ENCODE results near the gene SRGAP1. TPM values are rescaled to one million over a fixed set of nuclear protein-coding genes. Genes with fewer than 3 reads are reported as not detected.

The SRGAP1 gene
- total and polyA plus RNA-seq, 2 donors = 0.82 to 1.3 TPM

GRCh38 chr12:64056741-64057140 lies 212.2 kb downstream of the SRGAP1 start:
- 95% methylated on average over 1 of the region's 1 CpG for WGBS
- no peak for DNase-seq (ENCODE audit: low read depth in 6 of 9, low spot score in 9 of 9)
- H3K4me3 ChIP-seq (ENCODE audit: low read length in 2 of 2) = no peak overlapping the region

GRCh38 chr12:64057706-64058105 lies 213.2 kb downstream of the SRGAP1 start:
- 93% methylated on average over 3 of the region's 3 CpGs for WGBS

More at GRCh38 chr12:64056741-64057140, 212.2 kb downstream of the SRGAP1 start:
- H3K27ac ChIP-seq (ENCODE audit: low read depth in 1 of 2, low read length in 1 of 2) = no peak overlapping the region
- H3K4me1 ChIP-seq (ENCODE audit: control insufficient read depth in 2 of 2, insufficient read depth in 2 of 2, low read length in 2 of 2) = no peaks in the 10 kb centered on the region
- no peaks in the 10 kb centered on the region for H3K36me3 ChIP-seq (ENCODE audit: control insufficient read depth in 2 of 2, insufficient read depth in 2 of 2, low read length in 1 of 2)
- no peaks in the 10 kb centered on the region for H3K9me3 ChIP-seq (ENCODE audit: control insufficient read depth in 2 of 2, insufficient read depth in 1 of 2, low read length in 1 of 2)
- no peaks in the 10 kb centered on the region for H3K27me3 ChIP-seq (ENCODE audit: control insufficient read depth in 2 of 2, insufficient read depth in 1 of 2, low read length in 1 of 2)

GRCh38 chr12:64058541-64059265 lies 214.2 kb downstream of the SRGAP1 start:
- Histone ChIP-seq H3K36me3 (ENCODE audit: control insufficient read depth in 2 of 2, insufficient read depth in 2 of 2, low read length in 1 of 2) (no peaks in the 10 kb centered on the region), H3K27me3 (ENCODE audit: control insufficient read depth in 2 of 2, insufficient read depth in 1 of 2, low read length in 1 of 2) (no peaks in the 10 kb centered on the region), H3K9me3 (ENCODE audit: control insufficient read depth in 2 of 2, insufficient read depth in 1 of 2, low read length in 1 of 2) (no peaks in the 10 kb centered on the region), H3K27ac (ENCODE audit: low read depth in 1 of 2, low read length in 1 of 2) (no peak overlapping the region), H3K4me3 (ENCODE audit: low read length in 2 of 2) (no peak overlapping the region), H3K4me1 (ENCODE audit: control insufficient read depth in 2 of 2, insufficient read depth in 2 of 2, low read length in 2 of 2) (no peaks in the 10 kb centered on the region)
- no peak for DNase-seq (ENCODE audit: low read depth in 6 of 9, low spot score in 9 of 9)
- 84% methylated on average over 3 of the region's 3 CpGs for WGBS

More at GRCh38 chr12:64057706-64058105, 213.2 kb downstream of the SRGAP1 start:
- no peaks in the 10 kb centered on the region for H3K4me1 ChIP-seq (ENCODE audit: control insufficient read depth in 2 of 2, insufficient read depth in 2 of 2, low read length in 2 of 2)
- DNase-seq (ENCODE audit: low read depth in 6 of 9, low spot score in 9 of 9) = no peak
- no peaks in the 10 kb centered on the region for H3K36me3 ChIP-seq (ENCODE audit: control insufficient read depth in 2 of 2, insufficient read depth in 2 of 2, low read length in 1 of 2)
- no peak overlapping the region for H3K27ac ChIP-seq (ENCODE audit: low read depth in 1 of 2, low read length in 1 of 2)
- no peak overlapping the region for H3K4me3 ChIP-seq (ENCODE audit: low read length in 2 of 2)
- no peaks in the 10 kb centered on the region for H3K9me3 ChIP-seq (ENCODE audit: control insufficient read depth in 2 of 2, insufficient read depth in 1 of 2, low read length in 1 of 2)
- no peaks in the 10 kb centered on the region for H3K27me3 ChIP-seq (ENCODE audit: control insufficient read depth in 2 of 2, insufficient read depth in 1 of 2, low read length in 1 of 2)

GRCh38 chr12:64059685-64060084 lies 215.2 kb downstream of the SRGAP1 start:
- no peaks in the 10 kb centered on the region for H3K36me3 ChIP-seq (ENCODE audit: control insufficient read depth in 2 of 2, insufficient read depth in 2 of 2, low read length in 1 of 2)
- no peaks in the 10 kb centered on the region for H3K4me1 ChIP-seq (ENCODE audit: control insufficient read depth in 2 of 2, insufficient read depth in 2 of 2, low read length in 2 of 2)
- no peak overlapping the region for H3K4me3 ChIP-seq (ENCODE audit: low read length in 2 of 2)
- no peaks in the 10 kb centered on the region for H3K27me3 ChIP-seq (ENCODE audit: control insufficient read depth in 2 of 2, insufficient read depth in 1 of 2, low read length in 1 of 2)
- no peaks in the 10 kb centered on the region for H3K9me3 ChIP-seq (ENCODE audit: control insufficient read depth in 2 of 2, insufficient read depth in 1 of 2, low read length in 1 of 2)
- no peak overlapping the region for H3K27ac ChIP-seq (ENCODE audit: low read depth in 1 of 2, low read length in 1 of 2)
- no peak for DNase-seq (ENCODE audit: low read depth in 6 of 9, low spot score in 9 of 9)
- 100% methylated on average over 1 of the region's 1 CpG for WGBS

- no peaks in the 10 kb centered on the region for H3K36me3 ChIP-seq (ENCODE audit: control insufficient read depth in 2 of 2, insufficient read depth in 2 of 2, low read length in 1 of 2)
- H3K4me3 ChIP-seq (ENCODE audit: low read length in 2 of 2) = no peak overlapping the region
- H3K4me1 ChIP-seq (ENCODE audit: control insufficient read depth in 2 of 2, insufficient read depth in 2 of 2, low read length in 2 of 2) = no peaks in the 10 kb centered on the region
- WGBS = 95% methylated on average over 2 of the region's 2 CpGs
- H3K9me3 ChIP-seq (ENCODE audit: control insufficient read depth in 2 of 2, insufficient read depth in 1 of 2, low read length in 1 of 2) = no peaks in the 10 kb centered on the region
- H3K27ac ChIP-seq (ENCODE audit: low read depth in 1 of 2, low read length in 1 of 2) = no peak overlapping the region
- no peak for DNase-seq (ENCODE audit: low read depth in 6 of 9, low spot score in 9 of 9)
- no peaks in the 10 kb centered on the region for H3K27me3 ChIP-seq (ENCODE audit: control insufficient read depth in 2 of 2, insufficient read depth in 1 of 2, low read length in 1 of 2)
These were observed 217.4 kb downstream of the SRGAP1 start for GRCh38 chr12:64061868-64062375.

GRCh38 chr12:64063121-64063520 lies 218.6 kb downstream of the SRGAP1 start:
- Histone ChIP-seq H3K4me3 (ENCODE audit: low read length in 2 of 2) (no peak overlapping the region), H3K4me1 (ENCODE audit: control insufficient read depth in 2 of 2, insufficient read depth in 2 of 2, low read length in 2 of 2) (no peaks in the 10 kb centered on the region), H3K36me3 (ENCODE audit: control insufficient read depth in 2 of 2, insufficient read depth in 2 of 2, low read length in 1 of 2) (no peaks in the 10 kb centered on the region), H3K27me3 (ENCODE audit: control insufficient read depth in 2 of 2, insufficient read depth in 1 of 2, low read length in 1 of 2) (no peaks in the 10 kb centered on the region), H3K27ac (ENCODE audit: low read depth in 1 of 2, low read length in 1 of 2) (no peak overlapping the region), H3K9me3 (ENCODE audit: control insufficient read depth in 2 of 2, insufficient read depth in 1 of 2, low read length in 1 of 2) (no peaks in the 10 kb centered on the region)
- DNase-seq (ENCODE audit: low read depth in 6 of 9, low spot score in 9 of 9) = no peak
- WGBS = 96% methylated on average over 3 of the region's 3 CpGs

GRCh38 chr12:64064240-64064639 lies 219.7 kb downstream of the SRGAP1 start:
- H3K27me3 ChIP-seq (ENCODE audit: control insufficient read depth in 2 of 2, insufficient read depth in 1 of 2, low read length in 1 of 2) = no peaks in the 10 kb centered on the region
- H3K27ac ChIP-seq (ENCODE audit: low read depth in 1 of 2, low read length in 1 of 2) = no peak overlapping the region
- no peaks in the 10 kb centered on the region for H3K4me1 ChIP-seq (ENCODE audit: control insufficient read depth in 2 of 2, insufficient read depth in 2 of 2, low read length in 2 of 2)
- no peaks in the 10 kb centered on the region for H3K36me3 ChIP-seq (ENCODE audit: control insufficient read depth in 2 of 2, insufficient read depth in 2 of 2, low read length in 1 of 2)
- 95% methylated on average over 2 of the region's 2 CpGs for WGBS
- H3K4me3 ChIP-seq (ENCODE audit: low read length in 2 of 2) = no peak overlapping the region
- DNase-seq (ENCODE audit: low read depth in 6 of 9, low spot score in 9 of 9) = no peak
- H3K9me3 ChIP-seq (ENCODE audit: control insufficient read depth in 2 of 2, insufficient read depth in 1 of 2, low read length in 1 of 2) = no peaks in the 10 kb centered on the region

- H3K27me3 ChIP-seq (ENCODE audit: control insufficient read depth in 2 of 2, insufficient read depth in 1 of 2, low read length in 1 of 2) = no peaks in the 10 kb centered on the region
- no peak for DNase-seq (ENCODE audit: low read depth in 6 of 9, low spot score in 9 of 9)
- H3K9me3 ChIP-seq (ENCODE audit: control insufficient read depth in 2 of 2, insufficient read depth in 1 of 2, low read length in 1 of 2) = no peaks in the 10 kb centered on the region
- H3K27ac ChIP-seq (ENCODE audit: low read depth in 1 of 2, low read length in 1 of 2) = no peak overlapping the region
- no peaks in the 10 kb centered on the region for H3K36me3 ChIP-seq (ENCODE audit: control insufficient read depth in 2 of 2, insufficient read depth in 2 of 2, low read length in 1 of 2)
- no peaks in the 10 kb centered on the region for H3K4me1 ChIP-seq (ENCODE audit: control insufficient read depth in 2 of 2, insufficient read depth in 2 of 2, low read length in 2 of 2)
- H3K4me3 ChIP-seq (ENCODE audit: low read length in 2 of 2) = no peak overlapping the region
- 96% methylated on average over 8 of the region's 8 CpGs for WGBS
These were observed 220.2 kb downstream of the SRGAP1 start for GRCh38 chr12:64064706-64065105.

- no peak for DNase-seq (ENCODE audit: low read depth in 6 of 9, low spot score in 9 of 9)
- Histone ChIP-seq H3K27me3 (ENCODE audit: control insufficient read depth in 2 of 2, insufficient read depth in 1 of 2, low read length in 1 of 2) (no peaks in the 10 kb centered on the region), H3K27ac (ENCODE audit: low read depth in 1 of 2, low read length in 1 of 2) (no peak overlapping the region), H3K4me1 (ENCODE audit: control insufficient read depth in 2 of 2, insufficient read depth in 2 of 2, low read length in 2 of 2) (no peaks in the 10 kb centered on the region), H3K9me3 (ENCODE audit: control insufficient read depth in 2 of 2, insufficient read depth in 1 of 2, low read length in 1 of 2) (no peaks in the 10 kb centered on the region), H3K4me3 (ENCODE audit: low read length in 2 of 2) (no peak overlapping the region), H3K36me3 (ENCODE audit: control insufficient read depth in 2 of 2, insufficient read depth in 2 of 2, low read length in 1 of 2) (no peaks in the 10 kb centered on the region)
- WGBS = 93% methylated on average over 2 of the region's 2 CpGs
These were observed 221.5 kb downstream of the SRGAP1 start for GRCh38 chr12:64065881-64066451.
